ENCODE data around the gene KAT6B. TPM values are rescaled to one million over a fixed set of nuclear protein-coding genes. Genes with fewer than 3 reads are reported as not detected.

KAT6B gene
- total and polyA plus RNA-seq, 2 of the 8 experiments (the other 6 are each of a cell fraction or from before 2014, with no cell fraction given): 7.3 to 30.8 TPM

- TF ChIP-seq SAP30 (IDR thresholded peaks at IDR 0.05; ENCODE audit: insufficient read depth, insufficient replicate concordance, low read length): no peak
- TF ChIP-seq RFX5 (IDR thresholded peaks at IDR 0.05; ENCODE audit: borderline replicate concordance, low read depth, low read length): no peak
- TF ChIP-seq POLR2A (IDR thresholded peaks at IDR 0.05; ENCODE audit: control extremely low read depth in 1 of 2, low read depth in 2 of 2, low read length in 2 of 2): no peak
These were observed 89.9 kb downstream of the KAT6B start (continued) for GRCh38 chr10:74916283-74916682.

All from H1 (cell line).